ENCODE measurements around the gene MFNG.

MFNG gene

GRCh38 chr22:37474447-37475090 is 11.6 kb downstream of the MFNG start:
- no peaks in the 10 kb centered on the region for H4K20me1 ChIP-seq (ENCODE audit: insufficient read depth)
- no peaks in the 10 kb centered on the region for H3K79me2 ChIP-seq (ENCODE audit: insufficient read depth, low read depth)
- no peak for TF ChIP-seq CTCF (conservative IDR thresholded peaks at IDR 0.05; ENCODE audit: low read depth, low read length)

GRCh38 chr22:37473437-37473946 is 12.7 kb downstream of the MFNG start:
- Histone ChIP-seq H3K4me2 (no peak overlapping the region), H3K27ac (no peak overlapping the region), H3K27me3 (ENCODE audit: insufficient read depth, low read depth) (no peaks in the 10 kb centered on the region), H3K36me3 (ENCODE audit: insufficient read depth) (no peaks in the 10 kb centered on the region; the same call in 1 of the 2 replicates), H3K9ac (no peak overlapping the region), H3K4me1 (ENCODE audit: low read depth, poor library complexity, severe bottlenecking) (no peaks in the 10 kb centered on the region), H4K20me1 (ENCODE audit: insufficient read depth) (no peaks in the 10 kb centered on the region), H3K4me3 (IDR thresholded peaks at IDR 0.05; ENCODE audit: insufficient read depth, low read depth, low read length) (no peak overlapping the region), H3K79me2 (ENCODE audit: insufficient read depth, low read depth) (no peaks in the 10 kb centered on the region), H2AFZ (ENCODE audit: low read depth) (no peak overlapping the region)
- TF ChIP-seq CTCF (conservative IDR thresholded peaks at IDR 0.05; ENCODE audit: low read depth, low read length) = no peak

More at GRCh38 chr22:37474447-37475090, 11.6 kb downstream of the MFNG start:
- H3K36me3 ChIP-seq (ENCODE audit: insufficient read depth) = no peaks in the 10 kb centered on the region; the same call in 1 of the 2 replicates
- H3K4me2 ChIP-seq = no peak overlapping the region
- H3K27ac ChIP-seq = no peak overlapping the region
- no peak overlapping the region for H3K4me3 ChIP-seq (IDR thresholded peaks at IDR 0.05; ENCODE audit: insufficient read depth, low read depth, low read length)
- no peaks in the 10 kb centered on the region for H3K27me3 ChIP-seq (ENCODE audit: insufficient read depth, low read depth)
- H2AFZ ChIP-seq (ENCODE audit: low read depth) = no peak overlapping the region
- H3K4me1 ChIP-seq (ENCODE audit: low read depth, poor library complexity, severe bottlenecking) = no peaks in the 10 kb centered on the region
- no peak overlapping the region for H3K9ac ChIP-seq

GRCh38 chr22:37472418-37473006 is 13.7 kb downstream of the MFNG start:
- Histone ChIP-seq H4K20me1 (ENCODE audit: insufficient read depth) (no peaks in the 10 kb centered on the region), H3K9ac (no peak overlapping the region), H3K79me2 (ENCODE audit: insufficient read depth, low read depth) (no peaks in the 10 kb centered on the region), H3K4me1 (ENCODE audit: low read depth, poor library complexity, severe bottlenecking) (no peaks in the 10 kb centered on the region), H3K4me2 (no peak overlapping the region), H2AFZ (ENCODE audit: low read depth) (no peak overlapping the region), H3K27me3 (ENCODE audit: insufficient read depth, low read depth) (no peaks in the 10 kb centered on the region), H3K4me3 (IDR thresholded peaks at IDR 0.05; ENCODE audit: insufficient read depth, low read depth, low read length) (no peak overlapping the region), H3K36me3 (ENCODE audit: insufficient read depth) (no peaks in the 10 kb centered on the region; the same call in 1 of the 2 replicates), H3K27ac (no peak overlapping the region)
- peak; percentile 73 for TF ChIP-seq CTCF (conservative IDR thresholded peaks at IDR 0.05; ENCODE audit: low read depth, low read length)

- H4K20me1 ChIP-seq (ENCODE audit: insufficient read depth) = no peaks in the 10 kb centered on the region
- no peaks in the 10 kb centered on the region for H3K27me3 ChIP-seq (ENCODE audit: insufficient read depth, low read depth)
- no peak overlapping the region for H2AFZ ChIP-seq (ENCODE audit: low read depth)
- no peak overlapping the region for H3K4me3 ChIP-seq (IDR thresholded peaks at IDR 0.05; ENCODE audit: insufficient read depth, low read depth, low read length)
- H3K27ac ChIP-seq = no peak overlapping the region
- H3K79me2 ChIP-seq (ENCODE audit: insufficient read depth, low read depth) = no peaks in the 10 kb centered on the region
- H3K4me1 ChIP-seq (ENCODE audit: low read depth, poor library complexity, severe bottlenecking) = no peaks in the 10 kb centered on the region
- no peak overlapping the region for H3K9ac ChIP-seq
- no peak overlapping the region for H3K4me2 ChIP-seq
- H3K36me3 ChIP-seq (ENCODE audit: insufficient read depth) = no peaks in the 10 kb centered on the region; the same call in 1 of the 2 replicates
- no peak for TF ChIP-seq CTCF (conservative IDR thresholded peaks at IDR 0.05; ENCODE audit: low read depth, low read length)
Measured at GRCh38 chr22:37471727-37472417, 14.3 kb downstream of the MFNG start.
